HCT116 (cell line): ENCODE measurements around the gene SNX9.

ENCODE experiments used
- CTCF ChIP-seq, 3 experiments: fragments of 200-600 bp in 1 of 3; sonication (generic) in 1 of 3; IDR thresholded peaks in 2 of 3; conservative IDR thresholded peaks in 1 of 3; 2 replicates each; pipeline ENCODE4 v1.5.1; 2012 to 2017; ENCODE audit warnings: low read depth in 2 of 3, low read length in 2 of 3, antibody characterized with exemption in 1 of 3, borderline replicate concordance in 1 of 3, control low read depth in 1 of 3, mild to moderate bottlenecking in 1 of 3, mixed read lengths in 1 of 3, mixed run types in 1 of 3, moderate library complexity in 1 of 3; ENCODE audit not compliant: insufficient read depth in 1 of 3
- EZH2 ChIP-seq: fragments of 200-600 bp; sonication (generic); IDR thresholded peaks from 2 replicates; pipeline ENCODE4 v1.6.1; 2017; ENCODE audit warnings: antibody characterized with exemption, mixed run types

- TF ChIP-seq EZH2 (no peak), CTCF (IDR thresholded peaks at IDR 0.05 in 2 of 3, conservative IDR thresholded peaks at IDR 0.05 in 1 of 3; ENCODE audit: borderline replicate concordance in 1 of 3, insufficient read depth in 1 of 3, low read depth in 2 of 3, low read length in 2 of 3) (no peak)
Measured at GRCh38 chr6:157859775-157860504, 36.9 kb downstream of the SNX9 start.
